Activated CD8-positive, alpha-beta memory T cell treated with anti-CD3 and anti-CD28 coated beads for 24 hours (primary cell): Measurements from ENCODE around the gene CERS5.
"Not testable (repeated sequence)": the region's sequence is repeated elsewhere in the genome, so short reads cannot be mapped to it uniquely, and the experiment has no call there.

Experiments used
- DNase-seq: peaks from one replicate; pipeline ENCODE4 v3.0.0-alpha.2; 2020

CERS5 gene

GRCh38 chr12:50101663-50102062, 65.5 kb downstream of the CERS5 start:
- DNase-seq = no peak

GRCh38 chr12:50100561-50100960, 66.6 kb downstream of the CERS5 start:
- no peak for DNase-seq

- no peak for DNase-seq
Measured at GRCh38 chr12:50099302-50100008, 67.7 kb downstream of the CERS5 start.

- DNase-seq = no peak
Measured at GRCh38 chr12:50097952-50098351, 69.2 kb downstream of the CERS5 start.

- no peak for DNase-seq
Measured at GRCh38 chr12:50090391-50090790, 76.8 kb downstream of the CERS5 start.

GRCh38 chr12:50089730-50090129, 77.4 kb downstream of the CERS5 start:
- no peak for DNase-seq

- peak; percentile 70 for DNase-seq
Measured at GRCh38 chr12:50088577-50089335, 78.4 kb downstream of the CERS5 start.

- no peak for DNase-seq
Measured at GRCh38 chr12:50087995-50088394, 79.2 kb downstream of the CERS5 start.

GRCh38 chr12:50087151-50087550, 80.0 kb downstream of the CERS5 start:
- DNase-seq = no peak

- no peak for DNase-seq
Measured at GRCh38 chr12:50086148-50086547, 81.0 kb downstream of the CERS5 start.

GRCh38 chr12:50085615-50086072, 81.5 kb downstream of the CERS5 start:
- no peak for DNase-seq

- peak; percentile 92 for DNase-seq
Measured at GRCh38 chr12:50084775-50085614, 82.2 kb downstream of the CERS5 start, which contains the start of gene SMARCD1. Gene SMARCD1 (plus strand): TSS chr12:50085342. CDS start chr12:50085370, 28 bp downstream.

GRCh38 chr12:50084409-50084774, 82.8 kb downstream of the CERS5 start:
- not testable (repeated sequence) for DNase-seq

GRCh38 chr12:50083301-50083700, 83.9 kb downstream of the CERS5 start:
- no peak for DNase-seq

GRCh38 chr12:50082644-50083043, 84.5 kb downstream of the CERS5 start:
- DNase-seq = no peak

GRCh38 chr12:50081096-50081808, 85.9 kb downstream of the CERS5 start:
- no peak for DNase-seq

- DNase-seq = no peak
Measured at GRCh38 chr12:50079771-50080170, 87.4 kb downstream of the CERS5 start.
